ENCODE measurements around the gene CEP295NL. TPM values are rescaled to one million over a fixed set of nuclear protein-coding genes. Genes with fewer than 3 reads are reported as not detected.

Gene CEP295NL
- polyA plus RNA-seq, 2 of the 4 experiments (the other 2 are of a cell fraction) = 0.10 to 0.13 TPM

GRCh38 chr17:78897664-78898047 is 5.3 kb downstream of the CEP295NL start:
- WGBS (ENCODE audit: missing lambda C conversion rate) = 92% methylated on average over 7 of the region's 7 CpGs
- TF ChIP-seq HOXA7 (CRISPR knock-in tag; IDR thresholded peaks at IDR 0.05) (no peak), CEBPB (IDR thresholded peaks at IDR 0.05) (no peak), CHD4 (IDR thresholded peaks at IDR 0.05; ENCODE audit: borderline replicate concordance) (no peak), NFE2L2 (conservative IDR thresholded peaks at IDR 0.05; ENCODE audit: low read length) (no peak), TP53 (CRISPR knock-in tag; IDR thresholded peaks at IDR 0.05) (no peak), ZSCAN20 (CRISPR knock-in tag; IDR thresholded peaks at IDR 0.05) (no peak), CBX2 (IDR thresholded peaks at IDR 0.05; ENCODE audit: borderline replicate concordance, low read depth) (no peak), RCOR1 (IDR thresholded peaks at IDR 0.05; ENCODE audit: low read depth, low read length) (no peak), HES2 (IDR thresholded peaks at IDR 0.05) (no peak), FOSB (CRISPR knock-in tag; IDR thresholded peaks at IDR 0.05) (no peak), POLR2A (IDR thresholded peaks at IDR 0.05; ENCODE audit: low read length) (no peak), TFCP2L1 (CRISPR knock-in tag; IDR thresholded peaks at IDR 0.05) (no peak), RAD21 (conservative IDR thresholded peaks at IDR 0.05 in 1 of 2, IDR thresholded peaks at IDR 0.05 in 1 of 2) (no peak)
- ATAC-seq (no peak), DNase-seq (ENCODE audit: low read depth in 1 of 2, low spot score in 1 of 2) (no peak), FAIRE-seq (no peak)
- Histone ChIP-seq H3K4me3 (no peak overlapping the region), H3K27ac (no peak overlapping the region), H3K4me1 (peaks cover 3% of the 10 kb centered on the region; the same call in 1 of the 3 replicates), H3K4me2 (no peak overlapping the region), H3K9me3 (no peaks in the 10 kb centered on the region)
- ChIA-PET CTCF (interaction anchor here (0.6 to 3.8 kb wide), 6 partner anchors 9 to 490 kb away, joined by 3 to 29 read pairs (median 4); no protein-coding TSS in a partner anchor), POLR2A (no interaction called here)

- no peak overlapping the region for H3K4me3 ChIP-seq
- TF ChIP-seq SMC3 (IDR thresholded peaks at IDR 0.05) = no peak
- no peak for TF ChIP-seq BHLHE40 (IDR thresholded peaks at IDR 0.05; ENCODE audit: low read depth, low read length)
- no peak for TF ChIP-seq KDM5A (IDR thresholded peaks at IDR 0.05)
- TF ChIP-seq HOXA7 (CRISPR knock-in tag; IDR thresholded peaks at IDR 0.05) = no peak
- TF ChIP-seq KDM1A (IDR thresholded peaks at IDR 0.05; ENCODE audit: low read depth) = no peak
- TF ChIP-seq ELK1 (IDR thresholded peaks at IDR 0.05; ENCODE audit: low read depth, low read length) = no peak
- no peak for TF ChIP-seq HMGXB4 (CRISPR knock-in tag; IDR thresholded peaks at IDR 0.05; ENCODE audit: borderline replicate concordance)
- TF ChIP-seq CHD2 (IDR thresholded peaks at IDR 0.05; ENCODE audit: low read length, partially characterized antibody) = no peak
- no peak for TF ChIP-seq SREBF2 (IDR thresholded peaks at IDR 0.05)
- no peak for TF ChIP-seq E2F6 (IDR thresholded peaks at IDR 0.05; ENCODE audit: borderline replicate concordance, low read depth)
- no peak for TF ChIP-seq RNF2 (IDR thresholded peaks at IDR 0.05; ENCODE audit: borderline replicate concordance, low read depth)
- no peak for TF ChIP-seq FOSL2 (IDR thresholded peaks at IDR 0.05)
- no peak for TF ChIP-seq FOSL2 (CRISPR knock-in tag; IDR thresholded peaks at IDR 0.05)
- TF ChIP-seq HES2 (IDR thresholded peaks at IDR 0.05) = no peak
- no peak for TF ChIP-seq MAZ (IDR thresholded peaks at IDR 0.05; ENCODE audit: borderline replicate concordance, low read depth, low read length)
- TF ChIP-seq RFX5 (IDR thresholded peaks at IDR 0.05) = no peak
- TF ChIP-seq FOXS1 (CRISPR knock-in tag; IDR thresholded peaks at IDR 0.05) = no peak
- no peak for TF ChIP-seq RARB (CRISPR knock-in tag; IDR thresholded peaks at IDR 0.05)
- ChIA-PET POLR2A (no interaction called here), CTCF (interaction anchor here (0.6 to 4.0 kb wide), 7 partner anchors 9 to 160 kb away, joined by 3 to 14 read pairs (median 5); no protein-coding TSS in a partner anchor)
- H3K27ac ChIP-seq = no peak overlapping the region
- H3K4me1 ChIP-seq = 0 out of 3 replicates have a peak, but pooled peaks cover 3% of the 10 kb centered on the region
- no peak overlapping the region for H3K4me2 ChIP-seq
- DNase-seq (ENCODE audit: low read depth in 1 of 2, low spot score in 1 of 2) (no peak), FAIRE-seq (no peak), ATAC-seq (no peak)
- H3K9me3 ChIP-seq = no peaks in the 10 kb centered on the region
- 94% methylated on average over 28 of the region's 34 CpGs for WGBS (ENCODE audit: missing lambda C conversion rate)
Measured at GRCh38 chr17:78896834-78897663, 6.0 kb downstream of the CEP295NL start.

Data from A549 (cell line).